Neural cell (in vitro differentiated cells): ENCODE measurements around the gene ITGB7. TPM values are rescaled to one million over a fixed set of nuclear protein-coding genes. Genes with fewer than 3 reads are reported as not detected.

Experiments used
- H2AFZ ChIP-seq: fragments of 200-600, 300-800 bp; sonication (generic), shearing (Covaris generic); 2 replicates; pipeline ENCODE4 v1.6.0; 2014; ENCODE audit warnings: low read depth, mild to moderate bottlenecking, antibody characterized with exemption, low read length, moderate library complexity
- H3F3A ChIP-seq: fragments of 200-600 bp; shearing (Covaris generic); 2 replicates; pipeline ENCODE4 v1.6.1; 2016; ENCODE audit warnings: mild to moderate bottlenecking, moderate library complexity, mixed read lengths, antibody characterized with exemption, low read length; ENCODE audit not compliant: insufficient read depth, poor library complexity, severe bottlenecking
- H3K27ac ChIP-seq: fragments of 200-600, 300-800 bp; sonication (generic), shearing (Covaris generic); 2 replicates; pipeline ENCODE4 v1.5.1; 2014; ENCODE audit warnings: mild to moderate bottlenecking, low read length, moderate library complexity
- H3K27me3 ChIP-seq: fragments of 300-800, 200-600 bp; sonication (generic), shearing (Covaris generic); 2 replicates; pipeline ENCODE4 v1.6.0; 2014; ENCODE audit warnings: mild to moderate bottlenecking, low read depth, low read length, moderate library complexity; ENCODE audit not compliant: insufficient read depth
- H3K36me3 ChIP-seq: fragments of 300-800, 200-600 bp; sonication (generic), shearing (Covaris generic); 2 replicates; pipeline ENCODE4 v1.5.1; 2014; ENCODE audit warnings: mild to moderate bottlenecking, antibody characterized with exemption, low read length, moderate library complexity; ENCODE audit not compliant: insufficient read depth
- H3K4me2 ChIP-seq: fragments of 300-800, 200-600 bp; sonication (generic), shearing (Covaris generic); 2 replicates; pipeline ENCODE4 v1.6.0; 2014; ENCODE audit warnings: mild to moderate bottlenecking, low read length
- H3K4me3 ChIP-seq: fragments of 300-800, 200-600 bp; sonication (generic), shearing (Covaris generic); 2 replicates; pipeline ENCODE4 v1.5.1; 2014; ENCODE audit warnings: mild to moderate bottlenecking, low read length, moderate library complexity
- H3K79me2 ChIP-seq: fragments of 200-600 bp; shearing (Covaris generic); replicated peaks from 2 replicates; pipeline ENCODE4 v1.6.0; 2014; ENCODE audit warnings: mild to moderate bottlenecking, low read length, moderate library complexity; ENCODE audit not compliant: insufficient read depth
- H3K9ac ChIP-seq: fragments of 300-800, 200-600 bp; sonication (generic), shearing (Covaris generic); 2 replicates; pipeline ENCODE4 v1.6.1; 2016; ENCODE audit warnings: mild to moderate bottlenecking, low read length, mixed read lengths
- H3K9me2 ChIP-seq: fragments of 200-600 bp; shearing (Covaris generic); 2 replicates; pipeline ENCODE4 v1.6.1; 2016; ENCODE audit warnings: mild to moderate bottlenecking, low read length, mixed read lengths; ENCODE audit not compliant: insufficient read depth
- H3K9me3 ChIP-seq: fragments of 200-600, 300-800 bp; sonication (generic), shearing (Covaris generic); 2 replicates; pipeline ENCODE4 v1.6.1; 2016; ENCODE audit warnings: mild to moderate bottlenecking, mixed run types, low read length, moderate library complexity, mixed read lengths
- H4K20me1 ChIP-seq: fragments of 200-600 bp; shearing (Covaris generic); 2 replicates; pipeline ENCODE4 v1.6.1; 2016; ENCODE audit warnings: mild to moderate bottlenecking, mixed run types; ENCODE audit not compliant: insufficient read depth
- EP300 ChIP-seq: fragments of 450-650 bp; conservative IDR thresholded peaks from 2 replicates; pipeline ENCODE4 v1.6.1; 2014; ENCODE audit warnings: antibody characterized with exemption, mild to moderate bottlenecking, moderate library complexity; ENCODE audit not compliant: poor library complexity, severe bottlenecking
- EZH2 ChIP-seq: fragments of 200-600, 300-800 bp; shearing (Covaris generic), sonication (generic); IDR thresholded peaks from 2 replicates; pipeline ENCODE4 v1.6.1; 2014; ENCODE audit warnings: antibody characterized with exemption, low read length, borderline replicate concordance, mild to moderate bottlenecking; ENCODE audit not compliant: insufficient read depth, poor library complexity, severe bottlenecking
- MXI1 ChIP-seq: fragments of 450-650 bp; conservative IDR thresholded peaks from 2 replicates; pipeline ENCODE4 v1.6.1; 2014; ENCODE audit warnings: antibody characterized with exemption, mild to moderate bottlenecking; ENCODE audit not compliant: poor library complexity, severe bottlenecking
- POLR2AphosphoS5 ChIP-seq: IDR thresholded peaks from 2 replicates; pipeline ENCODE4 v1.6.1; 2012
- RAD21 ChIP-seq: fragments of 450-650 bp; conservative IDR thresholded peaks from 2 replicates; pipeline ENCODE4 v1.6.1; 2014; ENCODE audit warnings: antibody characterized with exemption, mild to moderate bottlenecking, moderate library complexity
- REST ChIP-seq: IDR thresholded peaks from 2 replicates; pipeline ENCODE4 v1.6.1; 2012; ENCODE audit warnings: borderline replicate concordance
- SMC3 ChIP-seq: fragments of 450-650 bp; conservative IDR thresholded peaks from 2 replicates; pipeline ENCODE4 v1.6.1; 2014; ENCODE audit warnings: antibody characterized with exemption, mild to moderate bottlenecking, moderate library complexity; ENCODE audit not compliant: poor library complexity
- TAF1 ChIP-seq: IDR thresholded peaks from 2 replicates; pipeline ENCODE4 v1.6.1; 2012; ENCODE audit warnings: low read depth
- polyA plus RNA-seq: library from polyadenylated mRNA; depleted of rRNA; stranded (reverse); fragments of >200 nt; gene quantifications from 2 replicates; pipeline ENCODE4 v1.2.3, GENCODE V29; 2014
- TF ChIP-seq, protein P1 (sequence below): fragments of 450-650 bp; IDR thresholded peaks from 2 replicates; pipeline ENCODE4 v1.5.1; 2014; ENCODE audit warnings: antibody characterized with exemption, mild to moderate bottlenecking, moderate library complexity; ENCODE audit not compliant: poor library complexity, severe bottlenecking

ITGB7 gene
- polyA plus RNA-seq, 1 donor from 2014 or later, result not detected

DNA sequence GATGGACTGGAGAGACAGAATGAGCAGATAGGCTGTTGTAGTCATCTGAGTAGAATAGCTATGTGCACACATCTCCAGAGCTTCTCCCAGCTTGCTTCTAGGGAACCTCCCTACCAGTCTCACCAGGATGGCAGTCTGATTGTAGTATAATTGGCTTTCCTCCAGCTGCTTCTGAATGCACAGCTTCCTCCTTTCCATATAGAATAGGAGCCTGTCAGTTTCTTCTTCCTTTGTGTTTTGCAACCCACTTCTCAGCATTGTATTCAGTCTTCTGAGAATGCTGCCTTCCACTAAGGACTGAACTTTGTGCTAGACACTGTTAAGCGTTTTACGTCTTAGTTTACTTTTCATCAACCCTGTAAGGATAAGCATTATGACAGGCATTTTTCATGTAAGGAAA, 24.1 kb downstream of the ITGB7 start:
- Histone ChIP-seq H3K79me2 (peaks cover 33% of the 10 kb centered on the region), H3K9me2 (no peaks in the 10 kb centered on the region), H3K9ac (peak overlapping the region; percentile 32)

DNA sequence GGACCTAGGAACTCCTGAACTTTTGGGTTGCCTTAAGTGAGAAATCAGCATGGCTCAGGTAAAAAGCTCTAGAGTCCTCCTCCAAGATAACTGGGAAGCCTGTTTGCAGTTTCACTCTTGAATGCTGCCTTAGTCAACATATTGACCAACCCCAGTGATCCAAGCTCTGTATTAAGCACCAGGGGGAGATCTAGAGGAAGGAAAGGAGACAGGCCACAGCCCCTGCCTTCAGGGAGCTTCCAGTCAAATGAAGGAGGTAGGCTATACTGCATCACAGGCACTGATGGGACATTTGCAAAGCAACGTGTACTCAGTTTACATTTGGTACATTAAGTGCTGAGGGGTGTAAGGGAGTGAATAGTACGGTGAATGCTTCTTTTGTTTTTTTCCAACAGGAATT, 25.1 kb downstream of the ITGB7 start:
- Histone ChIP-seq H3K27ac (peak overlapping the region; percentile 63), H3K36me3 (peaks cover 14% of the 10 kb centered on the region), H3K27me3 (no peaks in the 10 kb centered on the region), H3K9me3 (no peaks in the 10 kb centered on the region), H3K79me2 (peaks cover 33% of the 10 kb centered on the region), H2AFZ (no peak overlapping the region), H4K20me1 (no peaks in the 10 kb centered on the region), H3K9me2 (no peaks in the 10 kb centered on the region), H3K4me2 (peak overlapping the region; percentile 98), H3K4me3 (peak overlapping the region; percentile 93), H3F3A (peaks cover 4% of the 10 kb centered on the region), H3K9ac (no peak overlapping the region)
- TF ChIP-seq SMC3, result no peak
- TF ChIP-seq EZH2, result no peak
- no peak for TF ChIP-seq RAD21
- TF ChIP-seq, protein P1, sequence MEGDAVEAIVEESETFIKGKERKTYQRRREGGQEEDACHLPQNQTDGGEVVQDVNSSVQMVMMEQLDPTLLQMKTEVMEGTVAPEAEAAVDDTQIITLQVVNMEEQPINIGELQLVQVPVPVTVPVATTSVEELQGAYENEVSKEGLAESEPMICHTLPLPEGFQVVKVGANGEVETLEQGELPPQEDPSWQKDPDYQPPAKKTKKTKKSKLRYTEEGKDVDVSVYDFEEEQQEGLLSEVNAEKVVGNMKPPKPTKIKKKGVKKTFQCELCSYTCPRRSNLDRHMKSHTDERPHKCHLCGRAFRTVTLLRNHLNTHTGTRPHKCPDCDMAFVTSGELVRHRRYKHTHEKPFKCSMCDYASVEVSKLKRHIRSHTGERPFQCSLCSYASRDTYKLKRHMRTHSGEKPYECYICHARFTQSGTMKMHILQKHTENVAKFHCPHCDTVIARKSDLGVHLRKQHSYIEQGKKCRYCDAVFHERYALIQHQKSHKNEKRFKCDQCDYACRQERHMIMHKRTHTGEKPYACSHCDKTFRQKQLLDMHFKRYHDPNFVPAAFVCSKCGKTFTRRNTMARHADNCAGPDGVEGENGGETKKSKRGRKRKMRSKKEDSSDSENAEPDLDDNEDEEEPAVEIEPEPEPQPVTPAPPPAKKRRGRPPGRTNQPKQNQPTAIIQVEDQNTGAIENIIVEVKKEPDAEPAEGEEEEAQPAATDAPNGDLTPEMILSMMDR, result no peak
- TF ChIP-seq REST, result no peak
- no peak for TF ChIP-seq POLR2AphosphoS5
- no peak for TF ChIP-seq MXI1
- TF ChIP-seq TAF1, result no peak

More for the DNA sequence above, 24.1 kb downstream of the ITGB7 start:
- Histone ChIP-seq H3K9me3 (no peaks in the 10 kb centered on the region), H4K20me1 (no peaks in the 10 kb centered on the region), H3K4me2 (peak overlapping the region; percentile 98), H3F3A (peaks cover 4% of the 10 kb centered on the region), H3K4me3 (peak overlapping the region; percentile 93), H3K36me3 (peaks cover 16% of the 10 kb centered on the region), H3K27me3 (no peaks in the 10 kb centered on the region), H2AFZ (no peak overlapping the region), H3K27ac (peak overlapping the region; percentile 63)
- TF ChIP-seq MXI1, result no peak
- no peak for TF ChIP-seq REST
- TF ChIP-seq, protein P1, result no peak
- no peak for TF ChIP-seq TAF1
- TF ChIP-seq POLR2AphosphoS5, result no peak
- no peak for TF ChIP-seq RAD21
- TF ChIP-seq SMC3, result no peak
- TF ChIP-seq EZH2, result no peak
- TF ChIP-seq EP300, result no peak
